H9 (cell line): ENCODE measurements around the gene MATN4. TPM values are rescaled to one million over a fixed set of nuclear protein-coding genes. Genes with fewer than 3 reads are reported as not detected.
A peak's percentile ranks its signal among the peaks of the same experiment; 100 is the strongest.

Experiments
- DNase-seq: peaks from one replicate; pipeline ENCODE4 v3.0.0-alpha.2; 2017
- H2AFZ ChIP-seq: one replicate; pipeline ENCODE4 v1.6.1; 2013; ENCODE audit warnings: mild to moderate bottlenecking, low read length, control low read depth, moderate library complexity
- H2AK5ac ChIP-seq: 2 replicates; pipeline ENCODE4 v1.6.1; 2013; ENCODE audit warnings: low read length, control low read depth, mixed read lengths; ENCODE audit not compliant: insufficient read length
- H2BK120ac ChIP-seq: one replicate; pipeline ENCODE4 v1.6.1; 2013; ENCODE audit warnings: low read depth, mild to moderate bottlenecking, low read length, control low read depth, inconsistent platforms; ENCODE audit not compliant: poor library complexity, severe bottlenecking
- H2BK12ac ChIP-seq: 2 replicates; pipeline ENCODE4 v1.6.1; 2013; ENCODE audit warnings: low read length, control low read depth, mixed read lengths, low read depth; ENCODE audit not compliant: insufficient read length
- H2BK15ac ChIP-seq: 2 replicates; pipeline ENCODE4 v1.6.1; 2013; ENCODE audit warnings: low read depth, low read length, control low read depth
- H2BK20ac ChIP-seq: one replicate; pipeline ENCODE4 v1.6.1; 2013; ENCODE audit warnings: low read depth, mild to moderate bottlenecking, low read length, control low read depth, inconsistent platforms; ENCODE audit not compliant: poor library complexity, severe bottlenecking
- H2BK5ac ChIP-seq: 2 replicates; pipeline ENCODE4 v1.6.1; 2013; ENCODE audit warnings: low read length, control low read depth, mixed read lengths; ENCODE audit not compliant: insufficient read length
- H3K14ac ChIP-seq: 2 replicates; pipeline ENCODE4 v1.6.1; 2013; ENCODE audit warnings: low read length, control low read depth; ENCODE audit not compliant: insufficient read depth
- H3K18ac ChIP-seq: 2 replicates; pipeline ENCODE4 v1.6.1; 2013; ENCODE audit warnings: low read depth, mild to moderate bottlenecking, mixed read lengths, low read length, control low read depth; ENCODE audit not compliant: insufficient read length
- H3K23ac ChIP-seq: 2 replicates; pipeline ENCODE4 v1.6.1; 2013; ENCODE audit warnings: low read length, control low read depth, mixed read lengths, low read depth; ENCODE audit not compliant: insufficient read length
- H3K23me2 ChIP-seq: 2 replicates; pipeline ENCODE4 v1.6.1; 2013; ENCODE audit warnings: low read depth, mild to moderate bottlenecking, mixed read lengths, low read length, control low read depth; ENCODE audit not compliant: insufficient read length, poor library complexity, severe bottlenecking
- H3K27ac ChIP-seq: 2 replicates; pipeline ENCODE4 v1.5.1; 2013; ENCODE audit warnings: low read length, control low read depth, mixed read lengths, low read depth; ENCODE audit not compliant: insufficient read length
- H3K27me3 ChIP-seq: 2 replicates; pipeline ENCODE4 v1.6.1; 2013; ENCODE audit warnings: low read length, control low read depth, inconsistent platforms; ENCODE audit not compliant: insufficient read depth
- H3K4ac ChIP-seq: 2 replicates; pipeline ENCODE4 v1.6.1; 2013; ENCODE audit warnings: low read depth, mild to moderate bottlenecking, control low read depth, inconsistent platforms, low read length, moderate library complexity
- H3K4me1 ChIP-seq: 2 replicates; pipeline ENCODE4 v1.6.1; 2013; ENCODE audit warnings: low read length, control low read depth, inconsistent platforms; ENCODE audit not compliant: insufficient read depth
- H3K4me2 ChIP-seq: 2 replicates; pipeline ENCODE4 v1.6.1; 2013; ENCODE audit warnings: low read length, control low read depth, mixed read lengths; ENCODE audit not compliant: insufficient read length, insufficient read depth
- H3K56ac ChIP-seq: 2 replicates; pipeline ENCODE4 v1.6.1; 2013; ENCODE audit warnings: low read depth, mild to moderate bottlenecking, mixed read lengths, low read length, control low read depth; ENCODE audit not compliant: insufficient read length
- H3K79me1 ChIP-seq: 2 replicates; pipeline ENCODE4 v1.6.1; 2013; ENCODE audit warnings: low read depth, mild to moderate bottlenecking, moderate library complexity, low read length, control low read depth, inconsistent platforms; ENCODE audit not compliant: insufficient read depth, poor library complexity, severe bottlenecking
- H3K79me2 ChIP-seq: 2 replicates; pipeline ENCODE4 v1.6.1; 2013; ENCODE audit warnings: low read length, control low read depth, inconsistent platforms; ENCODE audit not compliant: insufficient read depth
- H3K9ac ChIP-seq: 2 replicates; pipeline ENCODE4 v1.6.1; 2013; ENCODE audit warnings: low read length, control low read depth, mixed read lengths; ENCODE audit not compliant: insufficient read length; ENCODE audit errors: extremely low read depth
- H3K9me3 ChIP-seq: one replicate; pipeline ENCODE4 v1.6.1; 2013; ENCODE audit warnings: low read depth, low read length, inconsistent platforms; ENCODE audit not compliant: control insufficient read depth
- H3T11ph ChIP-seq: one replicate; pipeline ENCODE4 v1.6.1; 2013; ENCODE audit warnings: mild to moderate bottlenecking, low read length, control low read depth, inconsistent platforms
- H4K20me1 ChIP-seq: one replicate; pipeline ENCODE4 v1.6.1; 2013; ENCODE audit not compliant: control insufficient read depth, insufficient read length, insufficient read depth
- H4K5ac ChIP-seq: 2 replicates; pipeline ENCODE4 v1.6.1; 2013; ENCODE audit warnings: low read depth, mild to moderate bottlenecking, mixed read lengths, low read length, control low read depth; ENCODE audit not compliant: insufficient read length
- H4K8ac ChIP-seq: replicated peaks from 2 replicates; pipeline ENCODE4 v1.6.1; 2013; ENCODE audit warnings: low read length, control low read depth, mixed read lengths, low read depth; ENCODE audit not compliant: insufficient read length
- H4K91ac ChIP-seq: 2 replicates; pipeline ENCODE4 v1.6.1; 2013; ENCODE audit warnings: low read depth, mild to moderate bottlenecking, moderate library complexity, mixed read lengths, low read length, control low read depth; ENCODE audit not compliant: insufficient read length
- H3K27ac Mint-ChIP-seq, 3 experiments: 2 replicates in 2 of 3; 3 replicates in 1 of 3; pipeline ENCODE4 v1.8.0; 2020 to 2021; ENCODE audit warnings: mixed read lengths in 3 of 3, mild to moderate bottlenecking in 1 of 3, moderate library complexity in 1 of 3
- H3K27me3 Mint-ChIP-seq: 2 replicates; pipeline ENCODE4 v1.8.0; 2021; ENCODE audit warnings: low read depth, mild to moderate bottlenecking, moderate library complexity, mixed read lengths
- H3K36me3 Mint-ChIP-seq, 3 experiments: 2 replicates in 2 of 3; 3 replicates in 1 of 3; pipeline ENCODE4 v1.8.0; 2020 to 2021; ENCODE audit warnings: low read depth in 3 of 3, mixed read lengths in 3 of 3; ENCODE audit not compliant: insufficient read depth in 1 of 3
- H3K4me1 Mint-ChIP-seq, 2 experiments: 2 replicates each; pipeline ENCODE4 v1.8.0; 2020; ENCODE audit warnings: mixed read lengths in 2 of 2
- H3K4me3 Mint-ChIP-seq, 2 experiments: 2 replicates in 1 of 2; 3 replicates in 1 of 2; pipeline ENCODE4 v1.8.0; 2020 to 2021; ENCODE audit warnings: mild to moderate bottlenecking in 2 of 2, mixed read lengths in 2 of 2, moderate library complexity in 1 of 2
- H3K9me3 Mint-ChIP-seq, 2 experiments: 2 replicates in 1 of 2; 3 replicates in 1 of 2; pipeline ENCODE4 v1.8.0; 2020; ENCODE audit warnings: mild to moderate bottlenecking in 2 of 2, mixed read lengths in 2 of 2, moderate library complexity in 1 of 2
- WGBS: extraction: QIAGEN DNeasy Blood & Tissue Kit; methylation state at CpG from one replicate; pipeline ENCODE4 v1.1.7; 2013; ENCODE audit warnings: missing lambda C conversion rate, low lambda C conversion rate, mixed read lengths; ENCODE audit not compliant: insufficient read length; ENCODE audit errors: extremely low coverage; 5-methylcytosine and 5-hydroxymethylcytosine counted together
- total RNA-seq: library from RNA; stranded (reverse); gene quantifications from 2 replicates; pipeline ENCODE4 v1.2.1, GENCODE V29; 2021
- TF ChIP-seq, protein P1 (sequence below): fragments of 200-600 bp; sonication (generic); conservative IDR thresholded peaks from 3 replicates; pipeline ENCODE4 v1.8.0; 2021; ENCODE audit warnings: antibody characterized with exemption, mild to moderate bottlenecking

The MATN4 gene
- total RNA-seq, 1 experiment from 2014 or later: 0.11 TPM

DNA sequence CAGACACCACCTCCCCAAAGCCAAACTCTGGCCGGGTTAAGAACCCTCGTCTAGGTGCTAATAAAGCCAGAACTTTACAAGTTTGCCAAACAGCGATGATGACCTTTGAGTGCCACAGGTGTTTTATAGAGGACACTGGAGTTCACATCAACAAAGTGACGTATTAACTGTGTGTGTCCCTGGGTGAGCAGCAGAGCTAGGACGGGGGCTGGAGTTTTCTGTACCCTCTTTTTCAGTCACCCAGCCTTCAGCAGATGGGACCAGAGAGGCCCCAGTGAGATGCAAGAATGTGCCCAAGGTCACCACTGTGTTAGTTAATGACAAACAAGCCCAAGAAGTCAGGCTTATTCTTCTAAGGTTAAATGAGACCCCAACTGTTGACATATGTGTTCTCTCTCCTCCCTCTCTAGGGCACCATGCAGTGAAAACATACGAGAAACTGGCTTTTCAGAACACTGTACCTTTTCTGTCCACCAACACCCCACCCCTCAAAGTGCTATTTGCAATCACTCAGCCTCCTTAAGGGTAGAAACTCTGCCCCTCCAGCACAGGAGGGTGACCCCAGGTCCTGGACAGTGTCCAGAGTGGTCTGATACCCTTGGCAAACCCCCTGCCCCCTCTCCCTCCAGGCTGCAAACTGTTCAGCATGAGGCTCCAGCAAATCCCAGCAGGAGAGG, 34.9 kb upstream of the MATN4 start:
- Histone ChIP-seq H2BK20ac (no peak overlapping the region), H2BK120ac (no peak overlapping the region), H3T11ph (no peak overlapping the region), H3K79me1 (no peaks in the 10 kb centered on the region), H2BK12ac (no peak overlapping the region), H2BK15ac (no peak overlapping the region), H2BK5ac (no peak overlapping the region), H3K23me2 (peaks cover 11% of the 10 kb centered on the region), H4K20me1 (peaks cover 2% of the 10 kb centered on the region), H3K56ac (no peak overlapping the region), H3K4ac (no peak overlapping the region), H4K8ac (no peak overlapping the region), H2AK5ac (no peak overlapping the region), H3K18ac (no peak overlapping the region), H4K91ac (no peak overlapping the region), H3K27ac (no peak overlapping the region), H3K9ac (peak overlapping the region; percentile 6), H3K14ac (peak overlapping the region; percentile 32), H3K4me1 (peaks cover 42% of the 10 kb centered on the region), H2AFZ (no peak overlapping the region), H3K9me3 (no peaks in the 10 kb centered on the region), H3K4me2 (peak overlapping the region; percentile 53), H3K23ac (no peak overlapping the region), H4K5ac (no peak overlapping the region), H3K79me2 (peaks cover 5% of the 10 kb centered on the region; the same call in 1 of the 2 replicates), H3K27me3 (no peaks in the 10 kb centered on the region)
- Mint-ChIP-seq H3K36me3 (peaks cover 3 to 12% (median 5%) of the 10 kb centered on the region in 3 experiments; a peak in 4 of 7 replicates), H3K4me3 (peak overlapping the region; percentile 65 to 76), H3K9me3 (no peaks in the 10 kb centered on the region), H3K4me1 (peaks cover 94 to 96% of the 10 kb centered on the region in 2 experiments), H3K27me3 (peaks cover 4% of the 10 kb centered on the region; the same call in 1 of the 2 replicates), H3K27ac (peak overlapping the region; percentile 96 to 99 (median 98))
- TF ChIP-seq, protein P1, sequence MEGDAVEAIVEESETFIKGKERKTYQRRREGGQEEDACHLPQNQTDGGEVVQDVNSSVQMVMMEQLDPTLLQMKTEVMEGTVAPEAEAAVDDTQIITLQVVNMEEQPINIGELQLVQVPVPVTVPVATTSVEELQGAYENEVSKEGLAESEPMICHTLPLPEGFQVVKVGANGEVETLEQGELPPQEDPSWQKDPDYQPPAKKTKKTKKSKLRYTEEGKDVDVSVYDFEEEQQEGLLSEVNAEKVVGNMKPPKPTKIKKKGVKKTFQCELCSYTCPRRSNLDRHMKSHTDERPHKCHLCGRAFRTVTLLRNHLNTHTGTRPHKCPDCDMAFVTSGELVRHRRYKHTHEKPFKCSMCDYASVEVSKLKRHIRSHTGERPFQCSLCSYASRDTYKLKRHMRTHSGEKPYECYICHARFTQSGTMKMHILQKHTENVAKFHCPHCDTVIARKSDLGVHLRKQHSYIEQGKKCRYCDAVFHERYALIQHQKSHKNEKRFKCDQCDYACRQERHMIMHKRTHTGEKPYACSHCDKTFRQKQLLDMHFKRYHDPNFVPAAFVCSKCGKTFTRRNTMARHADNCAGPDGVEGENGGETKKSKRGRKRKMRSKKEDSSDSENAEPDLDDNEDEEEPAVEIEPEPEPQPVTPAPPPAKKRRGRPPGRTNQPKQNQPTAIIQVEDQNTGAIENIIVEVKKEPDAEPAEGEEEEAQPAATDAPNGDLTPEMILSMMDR: no peak
- no CpG with 5 or more reads among the region's 6 CpGs for WGBS
- no peak for DNase-seq
